Endodermal cell (in vitro differentiated cells): ENCODE measurements around the gene TRAF7. TPM values are rescaled to one million over a fixed set of nuclear protein-coding genes. Genes with fewer than 3 reads are reported as not detected.

Experiments
- DNase-seq: peaks from one replicate; pipeline ENCODE4 v3.0.0-alpha.2; 2017
- H3K27ac ChIP-seq: 2 replicates; pipeline ENCODE4 v1.5.1; 2013; ENCODE audit warnings: mild to moderate bottlenecking, low read depth, low read length, moderate library complexity
- H3K27me3 ChIP-seq: 2 replicates; pipeline ENCODE4 v1.6.1; 2013; ENCODE audit warnings: mild to moderate bottlenecking, low read length, moderate library complexity; ENCODE audit not compliant: insufficient read depth, control insufficient read depth, poor library complexity, severe bottlenecking
- H3K36me3 ChIP-seq: 2 replicates; pipeline ENCODE4 v1.7.0; 2013; ENCODE audit warnings: mild to moderate bottlenecking, low read length, moderate library complexity; ENCODE audit not compliant: control insufficient read depth, insufficient read depth
- H3K4me1 ChIP-seq: one replicate; pipeline ENCODE4 v1.7.0; 2013; ENCODE audit warnings: low read length; ENCODE audit not compliant: control insufficient read depth, insufficient read depth
- H3K4me3 ChIP-seq: 2 replicates; pipeline ENCODE4 v1.5.1; 2013; ENCODE audit warnings: mild to moderate bottlenecking, low read length, moderate library complexity
- H3K9ac ChIP-seq: 2 replicates; pipeline ENCODE4 v1.6.1; 2013; ENCODE audit warnings: mild to moderate bottlenecking, low read length, moderate library complexity; ENCODE audit not compliant: poor library complexity, severe bottlenecking; ENCODE audit errors: extremely low read depth
- H3K9me3 ChIP-seq: 2 replicates; pipeline ENCODE4 v1.6.1; 2013; ENCODE audit warnings: mild to moderate bottlenecking, low read length, moderate library complexity; ENCODE audit not compliant: control insufficient read depth
- H3K27ac Mint-ChIP-seq: 2 replicates; pipeline ENCODE4 v1.8.0; 2020; ENCODE audit warnings: mixed read lengths
- H3K27me3 Mint-ChIP-seq: 2 replicates; pipeline ENCODE4 v1.8.0; 2021; ENCODE audit warnings: mild to moderate bottlenecking, mixed read lengths; ENCODE audit not compliant: insufficient read depth
- H3K36me3 Mint-ChIP-seq: 2 replicates; pipeline ENCODE4 v1.8.0; 2020; ENCODE audit warnings: low read depth, mixed read lengths
- H3K4me1 Mint-ChIP-seq: 2 replicates; pipeline ENCODE4 v1.8.0; 2020; ENCODE audit warnings: mixed read lengths
- H3K4me3 Mint-ChIP-seq: 2 replicates; pipeline ENCODE4 v1.8.0; 2020; ENCODE audit warnings: mild to moderate bottlenecking, moderate library complexity, mixed read lengths
- H3K9me3 Mint-ChIP-seq: 2 replicates; pipeline ENCODE4 v1.8.0; 2020; ENCODE audit warnings: mild to moderate bottlenecking, mixed read lengths
- WGBS, 2 experiments: methylation state at CpG; one replicate each; pipeline versions ENCODE4 v1.1.5 to v1.1.7; 2013; ENCODE audit warnings: missing lambda C conversion rate in 2 of 2, mixed read lengths in 1 of 2; ENCODE audit not compliant: insufficient coverage in 1 of 2, insufficient read length in 1 of 2; 5-methylcytosine and 5-hydroxymethylcytosine counted together
- total RNA-seq, 2 donors: library from RNA; stranded (reverse); fragmentation: NEBNext Ultra II Directional in 1 of 2; extraction: Animal tissue kit (Norgen Biotek cat#: 25700) in 1 of 2; gene quantifications; 2 replicates in 1 of 2; 3 replicates in 1 of 2; pipeline ENCODE4 v1.2.1, GENCODE V29; 2021
- TF ChIP-seq, protein P1 (sequence below): fragments of 200-600 bp; sonication (generic); conservative IDR thresholded peaks from 2 replicates; pipeline ENCODE4 v1.5.0; 2021; ENCODE audit warnings: antibody characterized with exemption, mild to moderate bottlenecking

Gene TRAF7
- total RNA-seq, 2 donors from 2014 or later = 108 to 110 TPM

DNA sequence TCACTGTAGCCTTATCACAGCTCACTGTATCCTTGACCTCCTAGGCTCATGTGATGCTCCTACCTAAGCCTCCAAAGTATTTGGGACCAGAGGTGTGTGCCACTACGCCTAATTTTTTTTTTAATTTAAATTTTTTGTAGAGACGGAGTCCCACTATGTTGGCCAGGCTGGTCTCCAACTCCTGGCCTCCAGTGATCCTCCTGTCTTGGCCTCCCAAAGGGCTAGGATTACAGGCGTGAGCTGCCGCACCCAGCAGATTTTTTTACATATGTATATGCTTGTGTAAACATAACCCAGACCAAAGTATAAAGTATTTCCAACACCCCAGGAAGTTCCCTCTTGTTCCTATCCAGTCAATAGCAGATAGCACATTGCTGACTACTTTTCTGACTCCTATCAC, 60.7 kb downstream of the TRAF7 start:
- no peak overlapping the region for H3K27ac ChIP-seq
- H3K27me3 ChIP-seq = no peaks in the 10 kb centered on the region
- H3K9me3 ChIP-seq = no peaks in the 10 kb centered on the region
- Mint-ChIP-seq H3K4me3 (peak overlapping the region; percentile 71), H3K9me3 (no peaks in the 10 kb centered on the region), H3K4me1 (peaks cover 12% of the 10 kb centered on the region), H3K27ac (no peak overlapping the region), H3K36me3 (peaks cover 12% of the 10 kb centered on the region), H3K27me3 (no peaks in the 10 kb centered on the region)
- H3K4me3 ChIP-seq = no peak overlapping the region
- no peak overlapping the region for H3K9ac ChIP-seq
- peaks cover 3% of the 10 kb centered on the region for H3K4me1 ChIP-seq
- TF ChIP-seq, protein P1, sequence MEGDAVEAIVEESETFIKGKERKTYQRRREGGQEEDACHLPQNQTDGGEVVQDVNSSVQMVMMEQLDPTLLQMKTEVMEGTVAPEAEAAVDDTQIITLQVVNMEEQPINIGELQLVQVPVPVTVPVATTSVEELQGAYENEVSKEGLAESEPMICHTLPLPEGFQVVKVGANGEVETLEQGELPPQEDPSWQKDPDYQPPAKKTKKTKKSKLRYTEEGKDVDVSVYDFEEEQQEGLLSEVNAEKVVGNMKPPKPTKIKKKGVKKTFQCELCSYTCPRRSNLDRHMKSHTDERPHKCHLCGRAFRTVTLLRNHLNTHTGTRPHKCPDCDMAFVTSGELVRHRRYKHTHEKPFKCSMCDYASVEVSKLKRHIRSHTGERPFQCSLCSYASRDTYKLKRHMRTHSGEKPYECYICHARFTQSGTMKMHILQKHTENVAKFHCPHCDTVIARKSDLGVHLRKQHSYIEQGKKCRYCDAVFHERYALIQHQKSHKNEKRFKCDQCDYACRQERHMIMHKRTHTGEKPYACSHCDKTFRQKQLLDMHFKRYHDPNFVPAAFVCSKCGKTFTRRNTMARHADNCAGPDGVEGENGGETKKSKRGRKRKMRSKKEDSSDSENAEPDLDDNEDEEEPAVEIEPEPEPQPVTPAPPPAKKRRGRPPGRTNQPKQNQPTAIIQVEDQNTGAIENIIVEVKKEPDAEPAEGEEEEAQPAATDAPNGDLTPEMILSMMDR = no peak
- no peak for DNase-seq
- 89 to 96% methylated on average over 2 of the region's 4 CpGs for WGBS, 2 experiments
- H3K36me3 ChIP-seq = peaks cover 17% of the 10 kb centered on the region

DNA sequence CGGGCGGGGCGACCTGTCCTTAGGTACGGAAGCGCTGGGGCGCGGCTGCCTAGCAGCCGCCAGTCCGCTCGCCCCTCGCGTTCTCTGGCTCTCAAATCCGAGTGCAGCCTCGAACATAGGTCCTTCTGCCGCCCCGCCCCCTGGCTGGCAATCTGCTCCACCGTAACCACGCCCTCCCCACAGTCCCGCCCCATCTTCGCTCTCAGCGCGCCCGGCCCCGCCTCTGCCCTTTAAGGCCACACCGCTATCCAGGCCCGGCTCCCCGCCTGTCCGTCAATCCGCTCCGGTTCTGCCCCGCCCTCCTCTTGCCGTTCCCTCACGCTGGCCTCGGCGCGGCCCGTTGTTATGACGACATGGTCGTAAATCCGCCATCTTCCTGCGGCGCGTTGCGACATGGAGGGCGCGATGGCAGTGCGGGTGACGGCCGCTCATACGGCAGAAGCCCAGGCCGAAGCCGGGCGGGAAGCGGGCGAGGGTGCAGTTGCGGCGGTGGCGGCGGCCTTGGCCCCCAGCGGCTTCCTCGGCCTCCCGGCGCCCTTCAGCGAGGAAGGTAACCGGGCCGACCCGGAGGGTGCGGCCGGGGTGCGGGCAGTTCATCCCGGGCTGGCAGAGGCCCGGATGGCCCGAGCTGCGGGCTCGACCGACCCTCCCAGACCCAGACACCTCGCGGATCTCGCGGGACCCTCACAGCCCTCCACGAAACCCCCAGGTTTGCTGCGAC, 67.8 kb downstream of the TRAF7 start, which contains the start of gene E4F1:
Gene E4F1 (plus strand): TSS at position 371 of the 721 bp plus-strand sequence. CDS start 23 bp downstream, at position 394.
- H3K36me3 Mint-ChIP-seq = peaks cover 8% of the 10 kb centered on the region
- peaks cover 4% of the 10 kb centered on the region for H3K4me1 Mint-ChIP-seq
- peak within 1 kb of the TSS; percentile 4 for H3K27ac ChIP-seq
- WGBS, 2 experiments = 0 to 1% methylated on average over 27 to 82 of the region's 82 CpGs
- H3K4me3 Mint-ChIP-seq = peak within 1 kb of the TSS; percentile 74
- DNase-seq = peak; percentile 100
- peak within 1 kb of the TSS; percentile 72 for H3K27ac Mint-ChIP-seq
- H3K4me3 ChIP-seq = peak within 1 kb of the TSS; percentile 91
- H3K9me3 Mint-ChIP-seq = no peaks in the 10 kb centered on the region
- no peaks in the 10 kb centered on the region for H3K9me3 ChIP-seq
- H3K4me1 ChIP-seq = no peaks in the 10 kb centered on the region
- H3K27me3 ChIP-seq = no peaks in the 10 kb centered on the region
- no peaks in the 10 kb centered on the region for H3K27me3 Mint-ChIP-seq
- peaks cover 13% of the 10 kb centered on the region for H3K36me3 ChIP-seq
- peak within 1 kb of the TSS; percentile 81 for H3K9ac ChIP-seq
- TF ChIP-seq, protein P1 = no peak

DNA sequence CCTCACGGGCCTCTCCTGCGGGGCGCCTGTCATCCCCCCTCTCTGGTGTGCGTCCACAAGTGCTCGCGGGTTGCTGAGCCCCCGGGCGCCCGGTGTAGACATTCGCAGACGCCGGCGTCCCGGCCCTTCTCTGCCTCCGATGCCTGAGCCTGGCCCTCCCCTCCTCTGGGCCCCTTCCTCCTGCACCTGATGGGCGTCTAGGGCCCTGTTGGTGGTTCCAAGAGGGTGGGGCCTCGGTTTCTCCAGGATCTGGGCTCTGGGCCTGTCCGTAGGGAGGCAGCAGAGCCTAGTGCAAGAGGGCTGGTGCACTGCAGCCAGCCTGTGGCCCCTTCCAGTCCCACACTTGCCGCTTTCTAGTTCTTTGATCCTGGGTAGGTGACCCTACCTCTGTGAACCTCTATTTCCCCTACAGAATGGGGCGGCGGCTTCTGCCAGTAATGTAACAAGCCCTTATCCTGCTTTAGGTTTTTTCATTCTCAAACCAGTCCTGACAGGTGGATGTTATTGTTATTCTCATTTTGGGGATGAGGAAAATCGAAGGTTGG, 68.4 kb downstream of the TRAF7 start:
- Mint-ChIP-seq H3K4me1 (peaks cover 4% of the 10 kb centered on the region), H3K9me3 (no peaks in the 10 kb centered on the region), H3K27me3 (no peaks in the 10 kb centered on the region), H3K27ac (peak overlapping the region; percentile 72), H3K4me3 (peak overlapping the region; percentile 74), H3K36me3 (peaks cover 8% of the 10 kb centered on the region)
- Histone ChIP-seq H3K27ac (peak overlapping the region; percentile 4), H3K9ac (peak overlapping the region; percentile 81), H3K27me3 (no peaks in the 10 kb centered on the region), H3K36me3 (peaks cover 18% of the 10 kb centered on the region), H3K4me3 (peak overlapping the region; percentile 91), H3K9me3 (no peaks in the 10 kb centered on the region), H3K4me1 (no peaks in the 10 kb centered on the region)
- DNase-seq = peak; percentile 80
- 12 to 18% methylated on average over 7 to 22 of the region's 22 CpGs for WGBS, 2 experiments
- TF ChIP-seq, protein P1 = no peak
